ENCODE results near the gene DEPDC1B. TPM values are rescaled to one million over a fixed set of nuclear protein-coding genes. Genes with fewer than 3 reads are reported as not detected.

Gene DEPDC1B
- total and polyA plus RNA-seq, 2 of the 8 experiments (the other 6 are each of a cell fraction or from before 2014, with no cell fraction given), result 30.8 to 67.4 TPM

DNA sequence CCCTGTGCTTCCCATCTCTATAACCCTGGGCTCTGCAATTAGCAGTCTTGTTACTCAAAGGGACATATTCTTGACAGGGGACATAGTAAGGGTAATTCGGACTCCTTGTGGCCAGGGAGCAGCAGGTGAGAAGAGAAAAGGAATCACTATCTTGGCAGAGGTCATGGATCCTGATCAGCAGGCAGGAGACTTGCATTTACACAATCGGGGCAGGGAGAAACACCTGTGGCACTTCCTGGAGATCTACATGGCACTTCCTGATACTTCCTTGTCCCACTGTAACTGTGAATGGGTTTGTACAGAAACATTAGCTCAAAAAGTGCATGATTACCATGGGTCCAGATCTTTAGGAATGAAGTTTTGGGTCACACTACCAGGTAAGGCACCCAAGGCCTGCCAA lies 29.2 kb downstream of the DEPDC1B start:
- ChIA-PET POLR2A (ENCODE audit: partially characterized antibody) (no interaction called here), CTCF (ENCODE audit: partially characterized antibody) (interaction anchor here (1.2 to 2.8 kb wide), 5 partner anchors 12 to 860 kb away, joined by 3 to 14 read pairs (median 4); no protein-coding TSS in a partner anchor)
- no peak for TF ChIP-seq TBP (IDR thresholded peaks at IDR 0.05; ENCODE audit: low read depth, low read length)
- no peak for TF ChIP-seq FOSL1 (IDR thresholded peaks at IDR 0.05; ENCODE audit: insufficient read depth, low read depth, low read length)
- TF ChIP-seq RAD21 (IDR thresholded peaks at IDR 0.05 in 1 of 2, conservative IDR thresholded peaks at IDR 0.05 in 1 of 2; ENCODE audit: low read depth in 2 of 2, low read length in 2 of 2), result no peak
- TF ChIP-seq, protein P1, sequence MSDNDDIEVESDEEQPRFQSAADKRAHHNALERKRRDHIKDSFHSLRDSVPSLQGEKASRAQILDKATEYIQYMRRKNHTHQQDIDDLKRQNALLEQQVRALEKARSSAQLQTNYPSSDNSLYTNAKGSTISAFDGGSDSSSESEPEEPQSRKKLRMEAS (IDR thresholded peaks at IDR 0.05), result no peak
- TF ChIP-seq ASH2L (IDR thresholded peaks at IDR 0.05; ENCODE audit: low read length), result no peak
- no peak for TF ChIP-seq TAF7 (optimal IDR thresholded peaks at IDR 0.05; ENCODE audit: borderline replicate concordance, low read depth, low read length)
- no peak for TF ChIP-seq RXRA (IDR thresholded peaks at IDR 0.05; ENCODE audit: insufficient read depth, low read depth, low read length)
- TF ChIP-seq TCF12 (IDR thresholded peaks at IDR 0.05; ENCODE audit: low read depth, low read length), result no peak
- TF ChIP-seq CTBP2 (IDR thresholded peaks at IDR 0.05; ENCODE audit: borderline replicate concordance, insufficient read depth, insufficient read length, low read length), result no peak
- no peak for TF ChIP-seq BRCA1 (IDR thresholded peaks at IDR 0.05; ENCODE audit: low read depth, low read length)
- no peak for TF ChIP-seq HDAC6 (IDR thresholded peaks at IDR 0.05; ENCODE audit: low read depth, low read length)
- TF ChIP-seq NANOG (IDR thresholded peaks at IDR 0.05; ENCODE audit: insufficient read depth, low read depth, low read length, poor library complexity, severe bottlenecking), result no peak
- no peak for TF ChIP-seq SUZ12 (IDR thresholded peaks at IDR 0.05; ENCODE audit: low read length)
- TF ChIP-seq EGR1 (IDR thresholded peaks at IDR 0.05; ENCODE audit: borderline replicate concordance, low read depth, low read length), result no peak

More for the DNA sequence above, 29.2 kb downstream of the DEPDC1B start:
- no peaks in the 10 kb centered on the region for H3K27me3 ChIP-seq (replicated peaks in 1 of 4; ENCODE audit: control insufficient read depth in 3 of 4, extremely low read depth in 1 of 4, insufficient read depth in 3 of 4, low read length in 3 of 4)
- no peak overlapping the region for H2BK12ac ChIP-seq (ENCODE audit: low read depth, low read length)
- H2AFZ ChIP-seq (ENCODE audit: low read length), result no peak overlapping the region
- H3K4me1 ChIP-seq (replicated peaks in 1 of 4; ENCODE audit: control insufficient read depth in 3 of 4, insufficient read depth in 4 of 4, low read length in 3 of 4), result no peaks in the 10 kb centered on the region; a peak in 1 of 7 replicates
- H4K5ac ChIP-seq (ENCODE audit: insufficient read length, low read depth, low read length), result no peak overlapping the region
- H3K4me2 ChIP-seq (ENCODE audit: insufficient read depth in 1 of 2, low read depth in 2 of 2, low read length in 2 of 2), result no peak overlapping the region
- H3K14ac ChIP-seq (ENCODE audit: insufficient read length), result no peak overlapping the region
- H3K18ac ChIP-seq (ENCODE audit: extremely low read depth, low read length), result no peak overlapping the region
- no peak overlapping the region for H3K4me3 ChIP-seq (ENCODE audit: extremely low read depth in 1 of 4, insufficient read depth in 2 of 4, low read depth in 3 of 4, low read length in 4 of 4)
- WGBS, 2 experiments (ENCODE audit: extremely low coverage in 1 of 2, insufficient coverage in 1 of 2, insufficient read length in 1 of 2, insufficient replicate concordance in 2 of 2, low coverage in 1 of 2, low lambda C conversion rate in 2 of 2, missing lambda C conversion rate in 1 of 2), result 92% methylated on average over 2 of the region's 2 CpGs; no CpG with 5 or more reads in 1 of the 2 experiments
- FAIRE-seq (no peak), DNase-seq (ENCODE audit: low read depth in 1 of 2, low spot score in 2 of 2) (no peak)
- H3K27ac ChIP-seq (ENCODE audit: low read depth, low read length), result no peak overlapping the region; the same call in 1 of the 2 replicates
- no peak overlapping the region for H3K4ac ChIP-seq (replicated peaks; ENCODE audit: insufficient read length, low read depth, low read length)
- H2BK15ac ChIP-seq (ENCODE audit: low read length), result no peak overlapping the region
- H2BK5ac ChIP-seq (ENCODE audit: low read depth, low read length), result no peak overlapping the region
- H4K8ac ChIP-seq (ENCODE audit: extremely low read depth, insufficient read depth, low read length), result no peak overlapping the region
- H2AK5ac ChIP-seq (ENCODE audit: low read depth, low read length), result no peak overlapping the region
- H3K9ac ChIP-seq (replicated peaks in 1 of 4; ENCODE audit: extremely low read depth in 1 of 4, low read depth in 3 of 4, low read length in 3 of 4), result no peak overlapping the region; a peak in 1 of 7 replicates
- H3K36me3 ChIP-seq (ENCODE audit: control insufficient read depth in 2 of 4, insufficient read depth in 4 of 4, low read length in 3 of 4), result peaks cover 0 to 4% (median 1%) of the 10 kb centered on the region in 4 experiments; a peak in 2 of 8 replicates
- H2BK120ac ChIP-seq (replicated peaks; ENCODE audit: low read depth, low read length), result no peak overlapping the region
- no peaks in the 10 kb centered on the region for H3K23me2 ChIP-seq (ENCODE audit: low read depth, low read length)
- H4K91ac ChIP-seq (replicated peaks; ENCODE audit: insufficient read length, low read length), result no peak overlapping the region
- H3K56ac ChIP-seq (replicated peaks; ENCODE audit: insufficient read length, low read depth, low read length), result no peak overlapping the region
- H3K23ac ChIP-seq (ENCODE audit: insufficient read length), result no peak overlapping the region
- peaks cover 8% of the 10 kb centered on the region for H3K79me1 ChIP-seq (ENCODE audit: low read depth, low read length)
- H4K20me1 ChIP-seq (replicated peaks in 1 of 2; ENCODE audit: control insufficient read depth in 1 of 2, insufficient read depth in 2 of 2, low read length in 2 of 2), result peaks cover 0 to 6% of the 10 kb centered on the region in 2 experiments
- H2BK20ac ChIP-seq (ENCODE audit: low read length), result no peak overlapping the region
- peaks cover 0 to 73% of the 10 kb centered on the region in 2 experiments; a peak in 2 of 4 replicates for H3K79me2 ChIP-seq (ENCODE audit: control insufficient read depth in 1 of 2, insufficient read depth in 2 of 2, low read length in 2 of 2)
- H3K9me3 ChIP-seq (ENCODE audit: insufficient read depth in 2 of 2, low read depth in 1 of 2, low read length in 1 of 2), result no peaks in the 10 kb centered on the region

Data from H1 (cell line).